GDM1 (cell line): ENCODE measurements around the gene DHX16.

Source experiments
- DNase-seq: peaks from one replicate; lab custom pipeline; 2025; lab: John Stamatoyannopoulos, UW

DHX16 gene

GRCh38 chr6:30691208-30691847, 18.5 kb upstream of the DHX16 start:
- DNase-seq: no peak

- peak; percentile 74 for DNase-seq
These were observed 17.8 kb upstream of the DHX16 start, which contains the start of gene NRM for GRCh38 chr6:30690403-30691207. Gene NRM, minus strand, starts transcription at chr6:30690984. Its CDS starts 10 bp downstream, at chr6:30690974.

GRCh38 chr6:30689985-30690384, 17.2 kb upstream of the DHX16 start:
- no peak for DNase-seq

GRCh38 chr6:30689022-30689865, 16.4 kb upstream of the DHX16 start:
- no peak for DNase-seq

- no peak for DNase-seq
These were observed 15.8 kb upstream of the DHX16 start for GRCh38 chr6:30688569-30688968.

- no peak for DNase-seq
These were observed 15.0 kb upstream of the DHX16 start for GRCh38 chr6:30687659-30688431.

- peak; percentile 89 for DNase-seq
These were observed 14.3 kb upstream of the DHX16 start for GRCh38 chr6:30686908-30687658.

- DNase-seq: peak; percentile 62
These were observed 13.5 kb upstream of the DHX16 start, which contains the start of gene PPP1R18 for GRCh38 chr6:30686009-30686907. Gene PPP1R18, minus strand, starts transcription at chr6:30686645. Its CDS starts 627 bp downstream, at chr6:30686018.

- DNase-seq: no peak
These were observed 12.6 kb upstream of the DHX16 start for GRCh38 chr6:30685157-30686008.

- DNase-seq: peak; percentile 79
These were observed 11.8 kb upstream of the DHX16 start for GRCh38 chr6:30684386-30685156.

GRCh38 chr6:30683980-30684338, 11.2 kb upstream of the DHX16 start:
- DNase-seq: no peak

- DNase-seq: no peak
These were observed 10.6 kb upstream of the DHX16 start for GRCh38 chr6:30683183-30683979.

- DNase-seq: peak; percentile 99
These were observed 9.6 kb upstream of the DHX16 start for GRCh38 chr6:30682143-30683117.

- no peak for DNase-seq
These were observed 8.9 kb upstream of the DHX16 start for GRCh38 chr6:30681766-30682142.

GRCh38 chr6:30679765-30680535, 7.1 kb upstream of the DHX16 start:
- no peak for DNase-seq
